Measurements from ENCODE around the gene SLC15A4. TPM values are rescaled to one million over a fixed set of nuclear protein-coding genes. Genes with fewer than 3 reads are reported as not detected.

SLC15A4 gene
- total and polyA plus RNA-seq, 9 of the 15 experiments (the other 6 are each of a cell fraction or from before 2014, with no cell fraction given) = 5.5 to 20.8 (median 10.1) TPM

DNA sequence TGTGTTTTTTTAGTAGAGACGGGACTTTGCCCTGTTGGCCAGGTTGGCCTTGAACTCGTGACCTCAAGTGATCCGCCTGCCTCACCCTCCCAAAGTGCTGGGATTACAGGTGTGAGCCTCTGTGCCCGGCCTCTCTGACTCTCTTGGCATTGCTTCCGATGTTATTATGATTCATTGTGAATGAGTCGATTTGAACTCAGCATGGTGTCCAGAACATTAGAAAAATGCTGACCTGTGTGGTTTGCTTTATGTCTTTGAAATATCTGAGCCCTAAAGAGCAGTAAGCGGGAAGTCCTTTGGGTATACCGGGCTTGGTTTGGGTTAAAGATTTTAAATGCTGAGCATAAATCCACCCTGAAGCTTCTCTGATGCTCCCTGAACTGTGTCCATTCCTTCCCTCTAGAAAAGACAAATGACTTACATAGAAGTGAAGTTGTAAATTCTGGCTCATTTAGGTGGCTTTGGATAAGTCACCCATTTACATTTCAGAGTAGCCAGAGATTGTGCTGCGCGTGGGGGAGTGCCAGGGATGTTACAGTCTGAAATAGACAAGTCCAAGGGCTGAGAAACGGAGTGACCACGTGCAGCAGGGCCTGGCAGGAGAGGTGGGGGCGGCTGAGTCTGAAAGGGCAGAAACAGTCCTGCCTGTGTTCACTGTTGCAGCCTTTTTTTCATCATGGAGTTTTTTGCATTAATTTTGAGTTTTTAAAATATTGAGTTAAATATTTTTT is 39.6 kb downstream of the SLC15A4 start:
- TF ChIP-seq ZNF696 (CRISPR knock-in tag; conservative IDR thresholded peaks at IDR 0.05) (no peak), MAFF (IDR thresholded peaks at IDR 0.05; ENCODE audit: low read length) (peak; percentile 44; the same call in 1 of the 2 replicates), ZNF316 (IDR thresholded peaks at IDR 0.05) (peak; percentile 62), MAFK (IDR thresholded peaks at IDR 0.05; ENCODE audit: low read length) (peak; percentile 17; the same call in 1 of the 2 replicates), C11orf30 (IDR thresholded peaks at IDR 0.05; ENCODE audit: low read depth) (peak; percentile 48; the same call in 1 of the 2 replicates), CEBPB (tag; IDR thresholded peaks at IDR 0.05) (no peak), MAFG (tag; conservative IDR thresholded peaks at IDR 0.05) (0 out of 2 replicates have a peak, but pooled peaks have one; percentile 26)
- Histone ChIP-seq H3K27me3 (ENCODE audit: control insufficient read depth in 2 of 2, insufficient read depth in 2 of 2, low read length in 2 of 2) (peaks cover 16 to 55% of the 10 kb centered on the region in 2 experiments; a peak in 4 of 5 replicates), H2AFZ (ENCODE audit: low read depth, low read length) (no peak overlapping the region), H3K9me1 (ENCODE audit: control insufficient read depth, insufficient read depth, low read length) (no peaks in the 10 kb centered on the region), H3K79me2 (ENCODE audit: control insufficient read depth, insufficient read depth, low read length) (no peaks in the 10 kb centered on the region), H3K27ac (ENCODE audit: extremely low read depth, low read depth, low read length) (no peak overlapping the region), H3K9me3 (replicated peaks; ENCODE audit: control insufficient read depth, insufficient read depth, low read depth, low read length) (no peaks in the 10 kb centered on the region), H3K4me1 (replicated peaks in 1 of 2; ENCODE audit: control insufficient read depth in 2 of 2, insufficient read depth in 2 of 2, low read length in 2 of 2) (no peaks in the 10 kb centered on the region), H3K4me3 (no peak overlapping the region), H4K20me1 (replicated peaks; ENCODE audit: control insufficient read depth, insufficient read depth, low read length) (peaks cover 11% of the 10 kb centered on the region; the same call in 1 of the 2 replicates), H3K4me2 (ENCODE audit: insufficient read depth, low read length) (no peak overlapping the region), H3K36me3 (ENCODE audit: control insufficient read depth, insufficient read depth, low read length) (no peaks in the 10 kb centered on the region), H3K9ac (ENCODE audit: insufficient read depth in 1 of 2, low read depth in 2 of 2, low read length in 2 of 2) (no peak overlapping the region)
- 5% methylated on average over 12 of the region's 13 CpGs for WGBS (ENCODE audit: insufficient coverage, low coverage, missing lambda C conversion rate)
- ATAC-seq (no peak), DNase-seq (ENCODE audit: extremely low read depth in 1 of 4, low spot score in 3 of 4) (no peak), FAIRE-seq (no peak)
- POLR2A ChIA-PET = no interaction called here
- no TSS peak for BruUV-seq (replicated peaks)
- CTCF ChIA-PET (ENCODE audit: low intra/inter-chr PET ratio) = no interaction called here
- in situ Hi-C loops (cut with MboI) = loop anchor here (25.0 kb wide), 1 partner anchor 1128 kb away; the partner anchor contains the start of gene TMEM132D
- intact Hi-C loops (cut with micrococcal nuclease) = no loop called here
